GM21515 (cell line): ENCODE data around the gene PDE4B.

Experiments
- ATAC-seq: cut with Tn5 transposase; IDR thresholded peaks from one replicate; pipeline ENCODE4 v1.9.1; 2021; ENCODE audit not compliant: unreplicated experiment

Gene PDE4B

DNA sequence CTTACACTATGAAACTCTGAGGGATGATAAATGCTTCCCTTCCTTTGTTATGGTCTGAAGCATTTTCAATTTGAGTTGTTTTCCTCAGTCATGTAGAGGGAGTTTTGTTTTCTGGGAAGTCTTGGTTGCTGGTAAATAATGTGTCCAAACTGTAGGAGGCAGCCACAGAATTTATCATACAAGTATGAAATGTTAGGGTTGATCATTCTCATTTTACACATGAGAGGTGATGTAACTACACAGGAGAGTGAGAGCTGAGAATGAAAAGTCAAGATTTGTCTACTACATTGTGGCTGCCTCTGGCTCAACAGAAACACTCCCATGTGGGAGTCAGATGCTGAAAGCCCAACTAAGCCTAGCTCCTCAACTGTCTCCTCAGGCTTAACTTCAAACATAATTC, 558.8 kb downstream of the PDE4B start:
- peak; percentile 34 for ATAC-seq

DNA sequence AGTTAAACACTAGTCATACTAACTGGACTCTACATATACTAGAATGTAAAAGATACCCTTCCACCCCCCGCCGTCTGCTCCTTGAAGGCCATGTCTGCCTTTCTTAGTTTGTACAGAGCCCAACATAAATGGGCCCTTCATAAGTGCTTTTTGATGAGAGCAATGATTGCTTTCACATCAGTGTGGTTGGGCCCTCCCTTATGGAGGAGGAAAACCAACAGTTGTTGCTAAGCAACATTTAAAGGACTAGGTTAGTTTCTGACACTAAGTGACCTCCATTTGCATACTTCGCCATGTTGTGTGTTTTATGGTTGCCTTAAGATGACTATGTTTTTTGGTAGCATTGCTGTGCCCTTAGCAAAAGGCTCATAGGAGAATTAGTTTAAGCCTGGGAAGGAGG, 559.2 kb downstream of the PDE4B start:
- peak; percentile 40 for ATAC-seq

DNA sequence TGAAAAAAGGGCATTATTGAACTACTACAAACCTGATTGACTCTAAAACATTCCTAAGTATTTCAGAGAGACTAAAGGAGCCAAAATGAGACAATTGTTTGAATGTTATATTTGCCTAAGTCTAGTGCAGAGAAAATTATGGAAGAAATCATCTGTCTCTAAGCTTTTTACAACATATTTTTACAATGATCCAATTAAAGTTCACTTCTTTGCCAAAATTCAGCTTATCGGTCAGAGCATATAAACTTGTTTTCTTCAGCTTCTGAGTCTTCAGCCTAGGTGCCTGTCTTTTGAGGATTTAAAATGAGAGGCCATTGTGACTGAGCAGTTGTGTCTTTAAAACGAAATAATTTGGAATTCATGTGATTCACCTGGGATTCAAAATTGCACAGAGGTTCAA, 560.1 kb downstream of the PDE4B start:
- ATAC-seq, result no peak

DNA sequence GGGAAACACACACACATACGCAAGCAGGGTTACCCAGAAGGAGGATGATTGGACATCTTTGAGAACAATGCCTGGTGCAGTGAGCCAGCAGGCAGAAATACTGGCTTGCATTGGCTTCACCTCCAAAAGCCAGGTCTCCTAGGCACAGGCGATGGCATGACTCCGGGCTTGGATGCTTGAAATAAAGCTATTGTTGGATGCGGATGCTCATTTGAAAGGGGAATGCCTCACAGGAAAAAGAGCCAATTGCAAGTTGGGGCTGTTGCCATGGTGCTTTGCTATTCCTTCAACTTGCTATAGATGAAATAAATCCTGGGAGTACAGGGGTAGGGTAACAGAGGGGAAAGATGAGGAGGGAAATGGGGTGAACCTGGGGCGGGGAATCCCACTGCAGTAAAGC, 560.6 kb downstream of the PDE4B start:
- ATAC-seq, result no peak

DNA sequence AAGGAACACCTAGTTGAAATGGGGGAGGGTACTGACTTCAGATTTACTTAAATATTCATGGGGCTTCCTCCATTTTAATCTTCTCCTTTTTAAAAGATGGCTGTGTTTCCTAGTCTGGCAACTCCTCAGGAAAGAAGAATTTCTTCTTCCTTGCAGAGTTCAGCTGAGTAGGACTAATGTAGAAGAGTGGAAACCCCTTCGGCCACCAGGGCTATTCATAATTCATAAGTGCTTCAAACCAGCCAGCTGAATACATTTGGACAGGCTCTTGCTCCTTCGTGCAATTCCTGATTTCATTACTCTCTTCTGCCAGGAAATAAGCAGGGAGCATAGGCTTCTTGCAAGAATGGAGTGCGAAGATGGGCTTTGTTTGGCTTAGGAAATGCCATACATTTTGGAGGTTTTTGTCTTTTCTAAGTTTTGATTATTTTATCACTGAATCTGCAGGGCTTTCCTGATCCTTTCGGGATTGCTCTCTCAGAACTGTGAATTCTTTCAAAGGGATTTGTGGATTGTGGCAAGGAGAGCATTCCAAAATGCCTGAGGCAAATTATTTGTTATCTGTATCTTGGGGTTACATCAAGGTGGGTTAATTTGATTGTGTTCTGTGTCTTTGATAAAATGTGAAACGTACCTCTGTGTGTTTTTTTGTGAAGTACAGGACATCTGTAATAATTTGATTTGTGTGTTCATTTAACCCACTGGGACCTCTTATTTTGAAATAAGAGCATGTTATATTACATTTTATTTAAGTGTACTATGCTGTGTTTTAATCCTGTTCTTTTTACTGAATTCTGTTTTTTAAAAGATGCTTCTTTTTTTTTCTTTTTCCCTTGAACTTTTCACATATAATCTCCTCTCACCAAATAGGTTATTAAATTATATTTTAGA, 561.9 kb downstream of the PDE4B start:
- ATAC-seq, result no peak

DNA sequence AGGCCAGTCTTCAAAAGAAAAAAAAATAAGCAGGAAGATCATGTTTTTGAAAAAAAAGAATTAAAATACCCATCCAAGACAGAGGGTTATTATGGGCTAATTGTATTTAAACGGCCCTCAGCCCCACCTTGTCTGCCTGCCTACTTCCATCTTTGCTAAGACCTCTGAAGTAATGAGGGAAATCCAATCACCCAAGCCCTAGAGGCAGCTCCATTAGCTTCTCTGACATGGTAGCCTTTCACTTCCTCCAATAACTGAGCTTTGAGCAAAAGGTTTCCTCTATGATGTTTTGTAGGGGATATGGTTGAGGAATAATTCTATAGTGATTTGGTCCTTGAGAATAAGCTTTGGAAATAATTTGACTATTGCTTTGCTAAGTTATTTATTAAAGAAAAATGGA, 563.1 kb downstream of the PDE4B start:
- ATAC-seq, result no peak

DNA sequence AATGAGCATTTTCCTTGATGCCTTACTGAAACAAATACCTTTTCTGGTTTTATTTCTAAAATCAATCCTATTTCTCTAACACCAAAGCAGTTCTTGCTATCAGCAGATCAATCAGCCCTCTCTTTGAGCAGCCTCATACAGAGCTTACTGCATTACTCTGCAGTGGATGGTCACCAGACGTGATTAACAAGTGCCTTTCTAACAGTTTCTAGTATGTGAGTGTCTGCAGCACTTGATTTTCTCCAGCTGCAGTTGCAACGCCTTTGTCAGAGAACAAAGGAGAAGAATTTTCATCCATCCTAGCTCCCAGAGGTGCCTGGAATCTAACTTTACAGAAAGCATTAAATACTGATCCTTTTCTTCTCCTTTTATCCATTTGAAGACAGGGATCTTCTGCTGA, 563.9 kb downstream of the PDE4B start:
- no peak for ATAC-seq

DNA sequence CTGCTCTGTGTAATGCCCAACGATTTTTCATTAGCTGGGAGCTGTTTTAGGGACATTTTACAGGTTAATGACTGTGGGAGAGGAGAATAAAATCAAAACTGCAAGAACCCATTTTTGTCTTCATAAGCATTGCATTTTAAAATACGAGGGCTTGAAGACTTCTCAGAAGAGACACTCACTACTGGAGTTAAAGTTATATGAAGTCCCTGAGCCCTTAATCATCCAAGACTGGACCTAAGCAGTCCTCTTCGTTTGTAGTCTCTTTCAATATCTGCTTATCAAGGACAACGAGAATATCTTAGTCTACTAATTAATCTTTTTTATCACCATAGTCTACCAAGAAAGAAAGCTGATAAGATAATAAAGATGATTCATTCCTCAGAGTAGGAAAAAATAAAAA, 564.3 kb downstream of the PDE4B start:
- no peak for ATAC-seq

DNA sequence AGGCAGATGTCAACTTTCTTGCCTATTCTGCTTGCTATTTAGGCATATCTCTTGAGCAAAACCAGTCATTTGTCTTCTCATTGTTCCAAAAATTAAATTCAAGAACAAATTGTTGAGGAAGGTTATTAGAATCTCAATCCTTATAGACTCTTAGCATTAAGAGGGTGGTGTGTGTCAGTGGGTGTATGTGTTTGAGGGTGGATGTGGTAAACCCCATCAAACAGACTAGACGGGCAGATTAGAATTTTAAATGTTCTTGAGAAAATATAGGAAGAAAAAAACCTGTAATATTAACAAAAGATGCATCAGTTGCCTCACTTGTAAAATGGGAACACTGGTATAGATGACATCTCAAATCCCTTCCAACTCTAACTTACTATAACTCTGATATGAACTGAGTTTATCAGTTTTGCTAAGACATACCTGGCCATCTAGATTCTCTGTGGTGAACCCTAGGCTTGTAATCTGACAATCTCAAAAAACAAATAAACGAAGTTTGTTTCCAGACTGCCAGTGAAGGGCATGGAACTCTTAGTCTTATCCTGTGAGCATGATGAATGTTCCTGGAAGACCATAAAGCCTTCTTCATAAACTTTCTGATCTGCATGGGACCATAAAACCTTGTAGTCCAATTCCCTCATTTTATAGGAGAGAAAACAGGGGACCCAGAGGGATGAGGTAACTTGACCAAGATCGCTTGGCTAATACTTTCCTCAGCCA, 564.9 kb downstream of the PDE4B start:
- no peak for ATAC-seq

DNA sequence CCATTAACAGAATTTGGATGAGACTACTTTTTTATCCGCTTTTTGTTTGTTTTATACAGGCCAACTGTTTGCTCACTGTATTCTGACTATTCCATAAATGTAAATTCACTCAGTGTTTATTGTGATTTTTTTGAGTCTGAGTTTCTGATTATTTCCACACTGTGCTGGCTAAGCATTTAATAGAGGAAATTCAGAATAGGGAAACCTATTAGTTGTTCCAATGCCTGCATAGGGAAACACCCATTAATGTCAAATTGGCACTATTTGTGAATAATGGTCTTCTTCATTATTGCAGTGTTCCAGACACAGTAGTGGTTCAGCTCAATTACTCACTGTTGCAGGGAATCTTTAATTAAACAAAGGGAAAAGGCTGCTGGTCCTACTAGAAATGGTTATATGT, 566.6 kb downstream of the PDE4B start:
- no peak for ATAC-seq

DNA sequence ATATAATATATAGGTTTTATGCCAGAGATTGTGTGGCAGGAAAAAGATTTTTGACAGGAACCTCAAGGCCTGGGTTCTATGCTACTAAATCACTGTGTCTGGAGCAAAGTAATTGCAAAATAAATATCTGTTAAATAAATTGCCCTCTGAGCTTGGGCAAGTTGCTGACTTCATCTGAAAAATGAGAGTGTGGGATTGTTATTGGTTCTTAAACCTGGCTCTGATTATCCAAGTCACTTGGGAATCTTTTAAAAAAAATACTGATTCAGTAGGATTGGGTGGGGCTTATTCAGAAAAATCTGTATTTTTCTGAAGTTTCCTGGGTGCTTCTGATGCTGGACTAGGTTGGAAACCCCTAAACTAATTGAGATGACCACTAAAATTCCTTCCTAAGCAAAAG, 567.1 kb downstream of the PDE4B start:
- ATAC-seq, result no peak

DNA sequence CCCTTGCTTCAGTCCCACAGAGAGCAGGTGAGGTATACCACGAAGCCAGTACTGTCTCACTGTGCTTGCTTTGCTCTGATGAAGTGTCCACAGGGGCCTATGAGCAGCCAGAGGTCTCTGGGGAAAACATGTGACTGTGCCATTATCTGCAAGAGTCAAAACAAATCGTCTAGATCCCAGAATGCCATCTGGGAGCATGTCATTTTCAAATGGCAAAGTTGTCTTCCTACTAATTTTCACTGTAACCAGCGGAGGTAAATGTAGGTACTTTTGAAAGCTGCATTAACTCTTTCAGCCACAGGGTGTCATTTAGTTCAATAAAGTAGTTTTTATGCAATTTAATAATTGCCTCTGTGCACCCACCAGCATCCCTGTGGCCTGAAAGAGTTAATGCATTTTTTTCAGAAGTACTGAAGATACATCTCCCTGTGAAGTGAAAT, 567.6 kb downstream of the PDE4B start:
- ATAC-seq, result no peak

DNA sequence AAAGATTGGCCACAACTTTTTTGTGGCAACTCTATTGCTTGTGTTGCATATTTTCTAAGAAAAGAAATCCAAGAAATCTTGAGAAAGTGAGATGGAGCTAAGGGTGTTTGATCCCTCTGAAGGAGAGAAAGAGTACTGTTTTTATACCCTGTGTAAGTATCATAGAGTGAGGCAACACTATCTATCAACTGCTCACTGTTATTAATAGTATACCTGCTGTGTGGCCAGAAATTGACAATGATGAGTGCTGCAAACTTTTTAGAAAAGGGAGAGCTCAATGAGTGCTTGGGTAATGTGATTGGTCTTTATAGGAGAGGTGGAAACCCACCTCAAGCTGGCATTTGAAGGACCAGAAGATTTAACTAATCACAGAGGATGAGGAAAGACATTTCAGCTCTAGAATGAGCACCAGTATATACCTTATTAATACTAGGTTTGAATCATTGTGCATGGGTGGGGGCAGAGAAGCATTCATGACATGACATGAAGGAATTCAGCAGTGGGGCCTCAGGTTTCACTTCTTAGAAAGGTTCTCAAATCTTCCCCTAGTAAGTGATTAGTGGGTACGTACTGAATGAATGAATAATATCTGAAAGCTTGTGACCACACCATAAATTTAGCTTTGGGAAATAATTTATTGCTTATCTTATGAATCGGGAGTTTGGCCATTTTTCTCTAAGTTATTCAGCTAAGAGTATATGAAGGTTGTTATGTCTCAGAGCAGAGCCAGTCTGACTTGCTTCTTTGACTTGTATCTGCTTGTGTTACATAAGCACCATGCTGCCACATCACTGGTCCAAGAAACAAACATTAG, 572.1 kb downstream of the PDE4B start:
- peak; percentile 53 for ATAC-seq

DNA sequence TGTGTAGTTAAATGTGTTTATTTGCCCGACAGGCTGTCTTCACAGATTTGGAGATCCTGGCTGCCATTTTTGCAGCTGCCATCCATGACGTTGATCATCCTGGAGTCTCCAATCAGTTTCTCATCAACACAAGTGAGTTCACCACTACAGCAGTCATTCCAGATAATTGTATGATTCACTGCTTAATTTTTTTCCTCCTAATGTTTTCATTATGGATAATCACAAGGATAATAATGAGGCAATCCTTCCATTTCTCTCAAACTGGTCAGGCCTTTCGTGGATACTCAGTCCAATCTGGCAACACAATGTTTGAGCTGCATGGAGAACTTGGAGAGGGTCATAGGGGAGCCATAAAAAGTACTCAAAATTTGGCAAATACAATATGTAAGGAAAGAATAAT, 572.9 kb downstream of the PDE4B start:
- ATAC-seq, result no peak

DNA sequence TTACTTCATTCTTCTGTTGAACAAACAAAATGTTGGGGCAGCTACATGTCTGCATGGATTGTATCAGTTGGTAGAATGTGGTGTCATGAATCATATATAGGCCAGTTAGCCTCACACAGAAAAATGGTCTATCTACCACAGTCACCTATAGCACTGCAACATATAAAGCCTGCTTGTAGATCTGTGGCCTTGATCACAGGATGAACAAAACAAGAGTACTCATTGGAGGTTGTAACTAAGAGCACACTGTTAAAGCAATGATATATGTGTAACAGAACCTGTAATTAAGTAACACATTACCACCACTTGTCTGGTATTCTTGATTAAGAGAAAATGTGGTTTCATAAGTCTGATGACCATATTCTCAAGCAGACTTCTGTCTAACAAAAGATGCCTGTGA, 573.9 kb downstream of the PDE4B start:
- ATAC-seq, result no peak

DNA sequence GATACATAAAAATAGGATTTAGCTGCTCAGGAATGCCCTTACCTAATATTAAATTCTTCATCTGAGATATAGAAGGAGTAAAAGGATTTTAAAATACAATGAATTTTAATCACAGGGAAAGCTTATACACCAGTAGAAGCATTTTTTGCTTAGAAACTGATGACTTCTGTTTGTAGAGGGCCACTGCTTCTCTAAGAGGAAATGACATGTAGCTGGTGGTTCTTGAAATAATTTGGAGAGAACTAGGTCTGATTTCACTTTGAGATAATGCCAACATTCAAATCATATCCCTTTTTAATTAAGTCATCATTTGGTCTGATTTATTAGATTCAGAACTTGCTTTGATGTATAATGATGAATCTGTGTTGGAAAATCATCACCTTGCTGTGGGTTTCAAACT, 574.7 kb downstream of the PDE4B start:
- no peak for ATAC-seq

DNA sequence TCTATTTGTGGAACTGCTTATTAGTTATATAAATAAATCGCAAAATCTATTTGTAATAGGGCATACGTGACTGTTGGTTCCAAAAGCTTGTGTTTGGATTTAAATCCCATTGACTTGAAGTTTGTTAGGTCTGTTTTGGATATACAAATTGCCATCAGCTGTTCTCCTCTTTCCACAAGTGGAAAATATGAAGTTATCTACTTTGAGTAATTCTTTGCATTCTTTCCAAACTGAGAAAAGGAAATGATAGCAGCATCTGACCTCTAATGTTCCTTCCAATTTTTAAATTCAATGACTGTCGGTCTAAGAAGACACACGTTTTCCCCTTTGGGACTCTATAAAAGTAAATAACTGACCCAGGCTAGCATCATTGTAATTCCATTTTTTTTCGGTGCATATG, 575.6 kb downstream of the PDE4B start:
- no peak for ATAC-seq

DNA sequence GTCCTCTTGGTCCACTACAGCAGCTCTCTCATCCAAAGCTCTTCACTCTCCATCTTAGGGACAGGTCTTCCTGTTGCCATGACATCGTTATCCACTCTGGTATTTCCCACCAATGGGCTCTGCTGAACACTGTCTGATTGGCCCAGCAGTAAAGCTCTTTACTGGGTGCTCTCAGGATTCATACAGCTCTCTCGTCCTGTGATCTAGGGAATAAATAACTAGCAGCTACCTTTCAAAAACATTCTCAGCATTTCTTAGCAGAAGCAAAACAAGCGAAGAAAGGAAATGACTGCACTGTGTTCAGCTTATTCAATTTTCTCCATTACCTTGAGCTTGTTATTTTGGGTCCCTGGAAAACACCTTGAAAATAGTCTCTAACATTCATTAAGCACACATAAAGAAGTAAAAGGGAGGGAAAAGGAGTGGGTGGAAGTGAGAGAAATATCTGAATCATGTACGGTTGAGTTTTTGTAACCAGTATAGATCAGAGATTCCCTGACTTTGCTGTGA, 577.8 kb downstream of the PDE4B start:
- no peak for ATAC-seq

DNA sequence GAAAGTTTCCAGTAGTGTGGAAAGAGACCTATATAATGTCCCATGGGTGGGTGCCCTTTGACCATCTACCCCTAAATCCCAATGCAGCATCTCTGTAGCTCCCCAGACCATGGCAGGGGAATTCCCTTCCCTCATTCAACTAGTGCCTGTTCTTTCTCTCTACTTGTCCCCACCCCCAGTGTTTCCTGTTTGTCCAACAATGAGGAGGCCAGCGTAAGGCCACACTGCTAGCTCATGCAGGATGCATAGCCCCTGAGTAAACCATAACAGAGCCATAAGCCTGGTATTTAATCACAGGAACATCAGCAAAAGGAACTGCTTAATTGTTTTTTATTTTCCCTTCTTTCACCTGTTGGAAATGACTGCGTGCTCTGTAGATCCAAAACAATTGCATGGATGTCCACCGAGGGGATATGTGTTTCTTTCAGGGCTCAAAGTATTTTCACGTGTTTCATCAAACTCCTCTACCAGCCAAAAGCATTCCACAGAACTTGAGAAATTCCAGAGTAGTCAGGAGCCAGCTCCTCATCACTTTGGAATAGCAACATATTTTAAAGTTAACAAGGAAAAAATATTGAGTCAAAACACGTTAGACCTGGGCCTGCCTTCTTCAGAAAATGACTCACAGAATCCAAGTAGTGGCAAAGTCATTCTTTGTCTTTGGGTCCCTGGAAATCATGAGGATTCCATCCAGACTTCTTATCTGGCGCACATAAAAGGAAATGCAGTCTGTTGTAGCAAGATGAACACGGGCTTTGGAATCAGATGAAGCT, 578.7 kb downstream of the PDE4B start:
- peak; percentile 32 for ATAC-seq

DNA sequence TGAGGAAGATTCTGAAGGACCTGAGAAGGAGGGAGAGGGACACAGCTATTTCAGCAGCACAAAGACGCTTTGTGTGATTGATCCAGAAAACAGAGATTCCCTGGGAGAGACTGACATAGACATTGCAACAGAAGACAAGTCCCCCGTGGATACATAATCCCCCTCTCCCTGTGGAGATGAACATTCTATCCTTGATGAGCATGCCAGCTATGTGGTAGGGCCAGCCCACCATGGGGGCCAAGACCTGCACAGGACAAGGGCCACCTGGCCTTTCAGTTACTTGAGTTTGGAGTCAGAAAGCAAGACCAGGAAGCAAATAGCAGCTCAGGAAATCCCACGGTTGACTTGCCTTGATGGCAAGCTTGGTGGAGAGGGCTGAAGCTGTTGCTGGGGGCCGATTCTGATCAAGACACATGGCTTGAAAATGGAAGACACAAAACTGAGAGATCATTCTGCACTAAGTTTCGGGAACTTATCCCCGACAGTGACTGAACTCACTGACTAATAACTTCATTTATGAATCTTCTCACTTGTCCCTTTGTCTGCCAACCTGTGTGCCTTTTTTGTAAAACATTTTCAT, 579.9 kb downstream of the PDE4B start:
- no peak for ATAC-seq
